ENCODE data around the gene B4GALT6. TPM values are rescaled to one million over a fixed set of nuclear protein-coding genes. Genes with fewer than 3 reads are reported as not detected.

Gene B4GALT6
- polyA plus RNA-seq, 1 donor from 2014 or later: not detected

DNA sequence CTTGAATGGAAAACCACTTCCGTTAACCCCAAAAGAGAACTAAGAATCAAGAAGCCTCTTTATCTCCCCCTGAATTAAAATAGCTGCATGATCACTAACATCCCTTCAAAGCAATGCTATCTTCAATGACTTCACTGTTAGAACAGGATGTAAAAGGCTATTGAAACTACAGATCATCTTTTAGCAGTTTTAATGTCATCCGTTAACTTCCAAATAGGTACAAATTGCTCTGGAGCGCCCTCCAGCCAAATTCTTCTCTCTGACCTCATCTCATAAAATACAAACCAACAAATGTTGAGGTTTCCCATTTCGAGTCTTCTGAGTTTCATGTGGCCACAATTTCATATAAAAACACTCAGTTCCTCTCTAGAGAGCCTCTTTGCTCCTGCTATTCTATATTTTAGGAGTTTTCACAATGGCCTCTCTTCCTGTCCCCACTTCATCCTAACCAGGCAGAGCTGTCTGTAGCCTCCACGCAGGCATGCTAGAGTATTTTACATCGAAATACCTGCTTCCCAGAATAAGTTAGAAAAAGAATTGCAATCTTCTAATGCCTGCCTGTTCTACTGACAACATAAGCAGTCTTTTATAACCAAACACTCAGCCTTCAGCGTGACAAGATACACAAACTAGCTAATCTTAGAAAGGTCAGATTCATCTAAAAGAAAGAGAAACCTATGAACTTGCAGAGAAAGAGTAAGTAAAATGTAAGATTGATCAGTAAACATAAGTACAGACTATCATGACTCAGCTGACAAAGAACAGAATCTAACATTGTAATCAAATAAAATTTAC lies 37.9 kb downstream of the B4GALT6 start:
- Mint-ChIP-seq H3K4me1 (peaks cover 0 to 2% (median 0%) of the 10 kb centered on the region in 3 donors), H3K27me3 (peaks cover 4% of the 10 kb centered on the region), H3K9me3 (no peaks in the 10 kb centered on the region), H3K4me3 (no peak overlapping the region), H3K27ac (no peak overlapping the region), H3K36me3 (no peaks in the 10 kb centered on the region)

DNA sequence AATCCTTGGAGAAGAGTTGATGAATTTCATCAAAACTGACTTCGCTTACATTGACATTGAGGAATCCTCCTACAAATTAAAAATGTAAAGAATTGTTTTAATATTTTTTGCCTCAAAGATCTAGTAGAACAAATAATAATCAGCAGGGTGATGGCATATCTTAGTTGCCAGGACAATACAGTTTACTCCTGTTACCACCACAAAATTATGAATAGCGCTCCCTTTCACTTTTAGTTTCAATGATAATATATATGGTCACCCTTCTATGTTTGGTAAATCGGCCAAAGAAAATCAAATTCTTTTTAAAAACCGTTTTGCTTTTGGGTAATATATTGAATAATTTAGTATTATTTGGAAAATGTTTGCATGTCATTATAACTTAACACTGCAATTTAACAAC lies 39.0 kb downstream of the B4GALT6 start:
- no peaks in the 10 kb centered on the region for H3K36me3 Mint-ChIP-seq
- H3K27me3 Mint-ChIP-seq: peaks cover 1% of the 10 kb centered on the region
- no peaks in the 10 kb centered on the region for H3K9me3 Mint-ChIP-seq
- H3K4me3 Mint-ChIP-seq: no peak overlapping the region
- H3K4me1 Mint-ChIP-seq: peaks cover 0 to 2% (median 0%) of the 10 kb centered on the region in 3 donors
- H3K27ac Mint-ChIP-seq: no peak overlapping the region

DNA sequence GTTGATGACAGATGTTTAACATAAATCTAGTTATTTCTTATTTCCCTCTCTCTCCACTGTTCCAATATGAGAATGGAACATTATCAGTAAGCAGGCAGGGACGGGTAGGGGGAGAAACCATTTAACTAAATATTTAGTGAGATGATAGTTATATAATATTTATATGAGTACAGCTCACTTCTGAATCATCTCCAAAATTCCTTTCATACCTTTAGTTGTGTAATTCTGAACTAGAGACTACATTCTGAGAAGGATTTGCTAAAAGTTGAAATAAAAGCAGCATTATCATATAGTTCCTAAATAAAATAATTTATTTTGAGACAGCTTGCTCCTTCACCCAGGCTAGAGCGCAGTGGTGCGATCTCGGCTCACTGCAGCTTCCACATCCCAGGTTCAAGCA lies 41.4 kb downstream of the B4GALT6 start:
- H3K4me1 Mint-ChIP-seq: peaks cover 0 to 2% (median 0%) of the 10 kb centered on the region in 3 donors
- no peak overlapping the region for H3K27ac Mint-ChIP-seq
- peaks cover 1% of the 10 kb centered on the region for H3K27me3 Mint-ChIP-seq
- peaks cover 0 to 2% (median 0%) of the 10 kb centered on the region in 3 donors for H3K9me3 Mint-ChIP-seq
- H3K4me3 Mint-ChIP-seq: no peak overlapping the region
- H3K36me3 Mint-ChIP-seq: no peaks in the 10 kb centered on the region

DNA sequence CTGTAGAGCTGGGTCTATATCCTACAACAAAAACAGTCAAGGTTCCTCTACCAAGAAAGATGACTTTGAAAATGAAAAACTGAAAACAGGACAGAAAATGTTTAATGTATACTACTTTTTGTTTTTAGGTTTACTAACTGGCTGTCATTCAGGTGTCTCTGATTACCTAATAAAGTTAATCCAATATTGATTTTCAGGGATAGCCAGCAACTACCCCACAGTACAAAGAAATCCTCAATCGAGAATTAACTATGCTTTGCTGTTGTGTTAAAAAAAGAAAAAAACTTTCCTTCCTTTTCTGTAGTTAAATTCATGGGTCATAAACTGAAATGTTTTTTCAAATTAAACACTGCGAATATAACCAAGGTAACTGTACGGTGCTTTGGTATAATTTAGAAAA lies 46.9 kb downstream of the B4GALT6 start:
- peaks cover 3% of the 10 kb centered on the region for H3K27me3 Mint-ChIP-seq
- H3K36me3 Mint-ChIP-seq: peaks cover 2% of the 10 kb centered on the region
- no peaks in the 10 kb centered on the region for H3K4me1 Mint-ChIP-seq
- H3K27ac Mint-ChIP-seq: no peak overlapping the region
- peaks cover 0 to 3% (median 2%) of the 10 kb centered on the region in 3 donors for H3K9me3 Mint-ChIP-seq
- no peak overlapping the region for H3K4me3 Mint-ChIP-seq

DNA sequence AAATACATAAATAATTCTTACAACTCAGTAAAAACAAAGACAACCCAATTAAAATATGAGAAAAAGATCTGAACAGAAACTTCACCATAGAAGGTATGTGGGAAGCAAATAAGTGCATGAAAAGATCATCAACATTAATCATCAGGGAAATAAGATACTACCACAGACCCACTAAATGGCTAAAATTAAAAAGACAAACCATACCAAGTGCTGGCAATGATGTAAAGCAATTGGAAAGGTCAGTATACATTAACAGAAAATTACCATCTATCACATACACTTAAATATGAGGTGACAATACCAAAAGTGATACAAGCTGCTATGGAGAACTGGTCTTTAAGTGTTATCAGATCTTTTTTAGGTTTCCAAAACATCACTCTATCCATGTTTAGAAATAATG lies 48.0 kb downstream of the B4GALT6 start:
- peaks cover 0 to 2% (median 0%) of the 10 kb centered on the region in 3 donors for H3K4me1 Mint-ChIP-seq
- H3K27me3 Mint-ChIP-seq: peaks cover 2% of the 10 kb centered on the region
- H3K27ac Mint-ChIP-seq: no peak overlapping the region
- peaks cover 0 to 3% (median 2%) of the 10 kb centered on the region in 3 donors for H3K9me3 Mint-ChIP-seq
- H3K36me3 Mint-ChIP-seq: peaks cover 2% of the 10 kb centered on the region
- no peak overlapping the region for H3K4me3 Mint-ChIP-seq

DNA sequence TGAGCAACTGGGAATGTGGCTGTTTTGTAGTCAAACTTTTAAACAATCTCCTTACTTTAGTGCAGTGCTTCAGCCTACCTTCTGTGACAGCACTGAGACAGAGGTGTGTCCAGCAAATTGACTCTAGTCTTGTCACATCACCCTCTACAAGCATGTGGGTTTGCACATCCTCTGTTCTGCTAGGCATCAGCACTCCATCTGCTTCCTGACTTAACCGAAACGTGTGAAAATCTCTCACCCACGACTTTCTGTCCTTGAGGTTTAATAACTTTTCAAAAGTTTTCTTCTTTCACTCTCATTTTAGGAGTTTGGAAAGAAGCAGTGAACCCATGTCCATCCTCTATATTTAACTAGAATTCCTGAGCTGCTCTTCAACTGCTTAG lies 50.1 kb downstream of the B4GALT6 start:
- H3K4me3 Mint-ChIP-seq: no peak overlapping the region
- peaks cover 0 to 3% (median 2%) of the 10 kb centered on the region in 3 donors for H3K9me3 Mint-ChIP-seq
- peaks cover 0 to 3% (median 1%) of the 10 kb centered on the region in 3 donors for H3K4me1 Mint-ChIP-seq
- H3K27me3 Mint-ChIP-seq: peaks cover 2% of the 10 kb centered on the region
- H3K27ac Mint-ChIP-seq: no peak overlapping the region
- peaks cover 2% of the 10 kb centered on the region for H3K36me3 Mint-ChIP-seq

DNA sequence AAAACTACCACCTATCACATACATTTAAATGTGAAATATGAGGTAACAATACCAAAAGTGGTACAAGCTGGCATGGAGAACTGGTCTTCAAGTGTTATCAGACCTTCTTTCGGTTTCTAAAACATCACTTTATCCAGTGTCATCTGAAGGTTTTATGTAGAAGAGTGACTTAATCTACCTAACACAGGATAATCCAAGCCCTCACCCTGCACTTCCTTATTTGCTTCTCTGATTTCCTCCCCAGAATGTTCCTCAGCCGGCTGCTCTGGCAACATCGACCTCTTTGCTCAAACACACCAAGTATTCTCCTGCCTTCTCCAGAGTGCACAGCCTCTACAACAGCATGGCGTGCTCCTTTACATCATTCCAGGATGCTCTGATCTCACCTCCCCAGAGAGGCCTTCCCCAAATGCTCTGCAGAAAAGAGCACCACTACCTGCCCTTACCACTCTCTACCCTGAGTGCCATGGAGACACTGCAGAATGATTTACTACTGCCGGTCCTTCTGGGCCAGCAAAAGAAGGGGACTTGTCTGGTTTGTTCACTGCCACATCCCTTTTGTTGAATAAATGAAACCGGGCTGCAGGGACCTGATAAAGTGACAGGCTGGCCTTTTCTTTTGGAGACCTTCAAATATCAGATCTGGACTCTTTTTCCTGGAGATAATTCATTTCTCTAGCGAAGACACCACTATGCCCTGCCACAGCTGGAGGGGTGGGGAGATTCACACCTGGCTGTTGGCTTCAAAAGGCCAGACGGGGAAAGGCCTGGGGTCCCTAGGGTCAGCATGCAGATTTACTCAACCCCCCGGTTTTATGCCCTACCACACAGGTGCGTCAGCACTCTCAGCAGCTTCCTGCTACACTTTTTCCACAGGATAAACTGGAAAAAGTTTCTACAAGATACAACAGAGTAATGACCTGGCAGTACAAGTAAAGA lies 50.7 kb downstream of the B4GALT6 start:
- peaks cover 0 to 3% (median 1%) of the 10 kb centered on the region in 3 donors for H3K4me1 Mint-ChIP-seq
- peaks cover 0 to 3% (median 0%) of the 10 kb centered on the region in 3 donors for H3K9me3 Mint-ChIP-seq
- peaks cover 2% of the 10 kb centered on the region for H3K27me3 Mint-ChIP-seq
- H3K36me3 Mint-ChIP-seq: peaks cover 2% of the 10 kb centered on the region
- peak overlapping the region in 1 of 3 donors; percentile 95 for H3K27ac Mint-ChIP-seq
- H3K4me3 Mint-ChIP-seq: no peak overlapping the region

DNA sequence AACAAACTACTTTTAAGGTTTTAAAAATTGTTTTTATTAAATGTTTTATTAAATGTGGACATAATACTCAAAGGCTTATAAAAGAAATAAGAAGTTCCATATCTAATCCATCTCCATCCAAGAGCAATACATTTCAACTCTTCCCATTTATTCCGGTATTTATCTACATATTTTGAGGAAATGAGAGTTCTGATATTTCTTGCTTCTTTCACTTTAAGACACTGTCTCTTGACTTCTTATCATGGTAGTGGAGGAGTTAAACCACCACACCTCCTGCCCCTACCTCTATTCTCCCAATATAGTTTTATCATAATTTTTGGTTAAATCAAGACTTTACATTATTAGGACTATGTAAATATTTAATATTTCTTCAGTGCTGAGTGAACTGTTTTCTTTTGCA lies 52.0 kb downstream of the B4GALT6 start:
- H3K4me3 Mint-ChIP-seq: no peak overlapping the region
- no peak overlapping the region for H3K27ac Mint-ChIP-seq
- H3K36me3 Mint-ChIP-seq: peaks cover 2% of the 10 kb centered on the region
- peaks cover 0 to 3% (median 1%) of the 10 kb centered on the region in 3 donors for H3K4me1 Mint-ChIP-seq
- peaks cover 0 to 3% (median 0%) of the 10 kb centered on the region in 3 donors for H3K9me3 Mint-ChIP-seq
- peaks cover 2% of the 10 kb centered on the region for H3K27me3 Mint-ChIP-seq

DNA sequence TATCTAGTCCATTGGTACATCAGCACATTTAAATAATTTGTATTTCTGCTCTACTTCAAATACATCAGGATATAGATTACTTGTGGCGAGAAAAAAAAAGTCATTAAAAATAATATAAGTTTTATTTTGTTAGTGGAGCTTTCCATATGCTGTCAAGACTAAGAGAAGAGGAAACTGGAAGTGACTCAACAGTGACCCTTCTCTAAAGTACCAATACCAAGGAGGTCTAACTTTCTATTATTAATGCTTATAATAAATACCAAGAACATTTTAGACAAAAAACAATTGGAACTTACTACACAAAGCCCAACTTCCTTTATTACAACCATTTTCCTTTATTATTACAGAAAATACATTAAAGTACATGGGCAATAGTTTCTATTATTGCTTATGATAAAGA lies 52.9 kb downstream of the B4GALT6 start:
- Mint-ChIP-seq H3K27me3 (peaks cover 2% of the 10 kb centered on the region), H3K4me1 (peaks cover 0 to 3% (median 1%) of the 10 kb centered on the region in 3 donors), H3K9me3 (peaks cover 0 to 3% (median 0%) of the 10 kb centered on the region in 3 donors), H3K27ac (no peak overlapping the region), H3K4me3 (no peak overlapping the region), H3K36me3 (peaks cover 2% of the 10 kb centered on the region)

DNA sequence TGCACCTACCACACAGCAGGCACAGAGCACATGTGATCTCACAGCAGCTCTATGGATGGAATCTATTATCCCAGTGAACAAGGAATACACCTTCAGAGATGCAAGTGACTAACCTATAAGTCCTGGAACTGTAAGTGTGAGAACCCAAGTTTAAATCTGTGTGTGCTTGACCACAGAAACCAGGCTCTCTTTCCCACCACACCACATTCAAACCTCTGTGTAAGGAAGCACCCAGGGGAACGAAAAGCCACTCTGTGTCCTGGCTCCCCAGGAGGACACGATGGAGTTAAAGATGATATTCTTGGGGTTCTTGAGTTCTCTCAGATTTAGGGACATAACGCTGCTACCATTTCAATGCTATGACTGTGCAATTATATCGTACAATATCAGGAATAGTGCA lies 53.8 kb downstream of the B4GALT6 start:
- Mint-ChIP-seq H3K27me3 (peaks cover 2% of the 10 kb centered on the region), H3K36me3 (no peaks in the 10 kb centered on the region), H3K4me3 (no peak overlapping the region), H3K27ac (no peak overlapping the region), H3K9me3 (no peaks in the 10 kb centered on the region), H3K4me1 (peaks cover 0 to 3% (median 1%) of the 10 kb centered on the region in 3 donors)

DNA sequence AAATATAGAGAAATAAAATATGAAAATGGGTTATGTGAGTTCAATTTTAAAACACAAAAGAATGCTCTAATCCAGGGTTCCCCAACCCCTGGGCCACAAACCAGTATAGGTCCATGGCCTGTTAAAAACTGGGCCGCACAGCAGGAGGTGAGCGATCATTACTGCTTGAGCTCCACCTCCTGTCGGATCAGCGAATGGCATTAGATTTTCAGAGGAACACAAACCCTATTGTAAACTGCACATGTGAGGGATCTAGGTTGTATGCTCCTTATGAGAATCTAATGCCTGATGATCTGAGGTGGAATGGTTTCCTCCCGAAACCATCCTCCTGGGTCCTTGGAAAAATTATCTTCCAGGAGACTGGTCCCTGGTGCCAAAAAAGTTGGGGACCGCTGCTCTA lies 58.0 kb downstream of the B4GALT6 start:
- no peak overlapping the region for H3K27ac Mint-ChIP-seq
- no peaks in the 10 kb centered on the region for H3K36me3 Mint-ChIP-seq

DNA sequence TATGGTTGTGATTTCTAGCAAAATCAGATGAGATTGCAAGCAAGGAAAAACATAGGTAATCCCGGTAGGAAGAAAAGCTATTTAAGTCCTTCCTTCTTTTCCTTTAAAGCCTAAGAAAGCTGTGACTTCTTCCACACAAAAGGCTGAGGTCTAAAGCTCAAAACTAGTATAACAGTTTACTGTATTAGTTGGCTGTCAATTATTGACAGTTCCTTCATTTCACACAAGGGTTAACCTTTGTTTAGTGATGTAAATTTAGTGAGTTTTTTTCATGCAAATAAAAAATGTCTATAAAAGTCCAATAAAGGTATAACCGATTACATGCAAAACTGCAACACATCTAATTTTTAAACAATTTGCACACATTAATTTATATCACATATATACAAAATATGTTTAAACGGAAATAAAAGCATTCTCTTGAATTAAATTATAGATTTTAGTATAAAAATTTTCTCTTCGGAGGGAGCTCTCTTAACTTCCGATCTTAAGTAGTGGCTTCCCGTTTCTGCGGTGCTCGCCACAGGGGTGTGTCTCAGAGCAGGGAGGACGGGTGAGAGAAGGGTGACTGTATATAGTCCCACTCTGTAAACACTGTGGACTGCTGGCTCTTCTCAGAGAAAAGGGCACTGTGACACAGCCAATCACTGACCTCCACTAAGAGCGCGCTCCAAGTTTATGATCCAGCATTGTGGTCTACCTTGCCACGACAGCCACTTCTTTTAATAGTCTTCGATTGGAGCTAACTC lies 59.3 kb downstream of the B4GALT6 start:
- Mint-ChIP-seq H3K4me1 (peaks cover 0 to 2% (median 0%) of the 10 kb centered on the region in 3 donors), H3K27me3 (no peaks in the 10 kb centered on the region), H3K27ac (no peak overlapping the region), H3K36me3 (no peaks in the 10 kb centered on the region), H3K9me3 (no peaks in the 10 kb centered on the region), H3K4me3 (no peak overlapping the region)

More for the DNA sequence above, 58.0 kb downstream of the B4GALT6 start:
- Mint-ChIP-seq H3K27me3 (no peaks in the 10 kb centered on the region), H3K4me3 (no peak overlapping the region), H3K4me1 (peaks cover 0 to 2% (median 1%) of the 10 kb centered on the region in 3 donors), H3K9me3 (no peaks in the 10 kb centered on the region)

DNA sequence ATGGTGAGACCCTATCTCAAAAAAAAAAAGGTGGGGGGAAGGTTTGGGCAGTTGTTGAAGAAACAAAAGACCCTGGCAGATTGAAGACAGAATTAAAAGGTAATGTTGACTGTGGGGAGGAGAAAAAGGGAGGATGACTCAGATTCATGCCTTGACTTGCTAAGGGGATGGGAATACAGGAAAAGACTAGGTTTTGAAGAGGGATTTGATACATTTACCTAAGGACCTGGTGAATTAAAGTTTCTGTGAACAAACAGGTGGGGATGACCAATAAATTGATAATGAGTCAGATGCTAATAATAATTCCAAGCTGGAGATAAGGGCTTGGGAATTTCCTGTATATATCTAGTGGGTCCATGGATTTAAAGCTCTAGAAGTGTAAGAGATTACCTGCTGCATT lies 65.1 kb downstream of the B4GALT6 start:
- H3K27me3 Mint-ChIP-seq: no peaks in the 10 kb centered on the region
- H3K4me3 Mint-ChIP-seq: no peak overlapping the region
- no peaks in the 10 kb centered on the region for H3K36me3 Mint-ChIP-seq
- peaks cover 0 to 2% (median 0%) of the 10 kb centered on the region in 3 donors for H3K9me3 Mint-ChIP-seq
- no peak overlapping the region for H3K27ac Mint-ChIP-seq
- H3K4me1 Mint-ChIP-seq: peaks cover 0 to 3% (median 0%) of the 10 kb centered on the region in 3 donors

DNA sequence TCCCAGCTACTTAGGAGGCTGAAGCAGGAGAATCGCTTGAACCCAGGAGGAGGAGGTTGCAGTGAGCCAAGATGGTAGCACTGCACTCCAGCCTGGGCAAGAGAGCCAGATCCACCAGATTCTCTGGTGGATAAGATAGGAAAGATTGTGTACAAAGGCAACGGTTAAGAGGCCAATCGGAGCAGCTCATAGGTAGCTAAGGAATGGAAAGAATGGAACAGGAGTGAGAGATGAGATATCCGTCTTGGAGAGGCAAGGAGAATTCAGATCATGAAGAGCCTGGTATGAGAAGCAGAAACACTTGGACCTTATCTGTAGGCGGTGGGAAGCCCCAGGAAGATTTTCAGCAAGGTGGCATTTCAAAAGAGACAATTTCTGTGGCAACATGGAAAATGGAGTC lies 65.6 kb downstream of the B4GALT6 start:
- Mint-ChIP-seq H3K27me3 (no peaks in the 10 kb centered on the region), H3K4me1 (peaks cover 0 to 3% (median 0%) of the 10 kb centered on the region in 3 donors), H3K9me3 (peaks cover 0 to 2% (median 0%) of the 10 kb centered on the region in 3 donors), H3K4me3 (no peak overlapping the region), H3K27ac (no peak overlapping the region), H3K36me3 (no peaks in the 10 kb centered on the region)

All from IgD-negative memory B cell (primary cell).